Suprapubic skin (tissue), 4 donors: ENCODE data around the gene MYCBP.
"Not testable (repeated sequence)": the region's sequence is repeated elsewhere in the genome, so short reads cannot be mapped to it uniquely, and the experiment has no call there.

Experiments used
- EP300 ChIP-seq: sonication (generic); formaldehyde crosslinking; IDR thresholded peaks from one replicate; pipeline ENCODE4 v1.6.1; 2017; ENCODE audit warnings: antibody characterized with exemption
- POLR2A ChIP-seq, 2 donors: fragments of 450-650 bp; IDR thresholded peaks; one replicate each; pipeline ENCODE4 v1.6.1; 2017; ENCODE audit warnings: antibody characterized with exemption in 2 of 2, mild to moderate bottlenecking in 2 of 2, moderate library complexity in 2 of 2
- POLR2AphosphoS5 ChIP-seq, 3 donors: sonication (generic); formaldehyde crosslinking; IDR thresholded peaks; one replicate each; pipeline ENCODE4 v1.6.1; 2017; ENCODE audit warnings: antibody characterized with exemption in 3 of 3
- TF ChIP-seq, protein P1 (sequence below), 2 donors: fragments of 200-600 bp in 1 of 2; fragments of 450-650 bp in 1 of 2; sonication (generic) in 1 of 2; IDR thresholded peaks; one replicate each; pipeline ENCODE4 v1.5.1; 2016 to 2019; ENCODE audit warnings: antibody characterized with exemption in 2 of 2, mild to moderate bottlenecking in 1 of 2, moderate library complexity in 1 of 2

DNA sequence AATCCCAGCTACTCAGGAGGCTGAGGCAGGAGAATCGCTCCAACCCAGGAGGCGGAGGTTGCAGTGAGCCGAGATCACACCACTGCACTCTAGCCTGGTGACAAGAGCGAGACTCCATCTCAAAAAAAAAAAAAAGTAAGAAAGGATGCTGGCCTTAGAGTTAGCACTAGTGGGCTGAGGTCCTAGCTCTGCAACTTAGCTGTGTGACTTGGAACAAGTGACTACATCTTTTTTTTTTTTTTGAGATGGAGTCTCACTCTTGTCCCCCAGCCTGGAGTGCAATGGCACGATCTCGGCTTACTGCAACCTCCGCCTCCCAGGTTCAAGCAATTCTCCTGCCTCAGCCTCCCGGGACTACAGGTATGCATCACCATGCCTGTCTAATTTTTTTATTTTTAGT, 41.8 kb upstream of the MYCBP start:
- TF ChIP-seq POLR2A (IDR thresholded peaks at IDR 0.05); EP300; POLR2AphosphoS5 (IDR thresholded peaks at IDR 0.05): not testable (repeated sequence)
- TF ChIP-seq, protein P1, sequence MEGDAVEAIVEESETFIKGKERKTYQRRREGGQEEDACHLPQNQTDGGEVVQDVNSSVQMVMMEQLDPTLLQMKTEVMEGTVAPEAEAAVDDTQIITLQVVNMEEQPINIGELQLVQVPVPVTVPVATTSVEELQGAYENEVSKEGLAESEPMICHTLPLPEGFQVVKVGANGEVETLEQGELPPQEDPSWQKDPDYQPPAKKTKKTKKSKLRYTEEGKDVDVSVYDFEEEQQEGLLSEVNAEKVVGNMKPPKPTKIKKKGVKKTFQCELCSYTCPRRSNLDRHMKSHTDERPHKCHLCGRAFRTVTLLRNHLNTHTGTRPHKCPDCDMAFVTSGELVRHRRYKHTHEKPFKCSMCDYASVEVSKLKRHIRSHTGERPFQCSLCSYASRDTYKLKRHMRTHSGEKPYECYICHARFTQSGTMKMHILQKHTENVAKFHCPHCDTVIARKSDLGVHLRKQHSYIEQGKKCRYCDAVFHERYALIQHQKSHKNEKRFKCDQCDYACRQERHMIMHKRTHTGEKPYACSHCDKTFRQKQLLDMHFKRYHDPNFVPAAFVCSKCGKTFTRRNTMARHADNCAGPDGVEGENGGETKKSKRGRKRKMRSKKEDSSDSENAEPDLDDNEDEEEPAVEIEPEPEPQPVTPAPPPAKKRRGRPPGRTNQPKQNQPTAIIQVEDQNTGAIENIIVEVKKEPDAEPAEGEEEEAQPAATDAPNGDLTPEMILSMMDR (IDR thresholded peaks at IDR 0.05) = not testable (repeated sequence)
